NCI-H2107 treated with DMSO at 0.1 percent for 48 hours (cell line): Measurements from ENCODE around the gene PHEX.

Source experiments
- DNase-seq: peaks from one replicate; lab custom pipeline; 2025; ENCODE audit not compliant: unreplicated experiment; lab: John Stamatoyannopoulos, UW

The PHEX gene

DNA sequence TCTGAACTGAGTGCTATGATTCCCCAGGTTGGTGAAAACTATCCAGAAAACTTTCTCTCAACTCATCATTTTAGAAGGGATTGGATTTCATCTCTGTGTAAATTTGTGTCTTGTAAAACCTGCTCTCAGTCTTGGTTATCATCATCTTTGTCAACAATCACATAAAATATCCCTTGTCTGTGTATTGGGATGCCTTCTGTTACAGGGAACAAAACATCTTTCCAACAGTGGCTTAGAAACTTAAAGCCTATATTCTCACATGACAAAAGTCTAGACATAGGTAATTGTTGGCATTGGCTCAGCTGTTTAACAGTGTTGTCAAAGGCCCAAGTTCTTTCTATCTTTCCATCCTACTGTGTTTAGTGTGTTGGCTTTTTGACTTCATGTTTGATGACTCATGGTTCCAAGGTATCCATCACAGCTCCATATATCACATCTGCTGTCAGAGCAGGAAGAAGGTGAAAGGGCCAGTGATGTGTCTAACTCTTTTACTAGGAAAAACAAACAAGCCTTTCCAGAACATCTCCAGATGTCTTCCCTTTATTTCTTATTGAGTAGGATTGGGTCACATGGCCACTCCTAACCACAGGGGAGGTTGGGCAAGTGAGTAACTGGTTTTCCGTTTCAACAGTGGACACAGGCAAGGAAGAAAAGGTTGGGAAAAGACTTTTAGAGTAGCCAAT lies 65.0 kb downstream of the PHEX start:
- no peak for DNase-seq

DNA sequence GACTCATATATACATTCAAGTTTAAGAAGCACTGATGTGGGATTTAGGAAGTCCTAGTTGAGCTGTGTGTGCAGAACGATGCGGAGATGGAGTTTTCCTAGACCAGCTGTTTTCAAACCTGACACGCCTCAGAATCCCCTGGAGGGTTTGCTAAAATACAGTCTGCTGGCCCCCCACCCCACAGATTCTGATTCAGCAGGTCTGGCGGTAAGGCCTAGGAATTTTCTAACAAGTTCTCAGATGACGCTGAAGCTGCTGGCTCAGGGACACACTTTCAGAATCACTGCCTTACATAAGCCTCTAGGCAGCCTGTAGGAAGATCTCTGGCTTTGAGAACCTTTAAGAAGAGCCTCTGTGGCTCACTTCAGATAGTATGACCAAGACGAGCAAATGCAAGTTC lies 73.1 kb downstream of the PHEX start:
- DNase-seq = no peak

DNA sequence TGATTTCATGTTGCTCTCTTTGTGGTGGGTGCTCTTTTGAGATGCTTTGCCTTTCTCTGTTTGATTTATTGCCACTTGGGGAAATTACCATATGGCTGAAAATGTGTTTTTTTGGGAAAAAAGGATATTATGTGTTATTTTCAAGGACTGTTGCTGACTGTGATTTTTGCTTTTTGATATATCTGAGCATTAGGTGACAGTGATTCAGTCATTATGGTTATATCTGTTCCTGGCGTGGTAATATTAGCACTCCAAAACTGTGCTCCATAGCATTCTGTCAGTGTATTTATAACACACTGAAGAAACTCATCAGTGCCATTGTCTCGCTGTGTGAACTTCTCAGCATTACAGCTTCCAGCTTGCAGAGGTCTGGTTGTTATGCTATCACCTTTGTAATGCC lies 73.8 kb downstream of the PHEX start:
- DNase-seq = no peak

DNA sequence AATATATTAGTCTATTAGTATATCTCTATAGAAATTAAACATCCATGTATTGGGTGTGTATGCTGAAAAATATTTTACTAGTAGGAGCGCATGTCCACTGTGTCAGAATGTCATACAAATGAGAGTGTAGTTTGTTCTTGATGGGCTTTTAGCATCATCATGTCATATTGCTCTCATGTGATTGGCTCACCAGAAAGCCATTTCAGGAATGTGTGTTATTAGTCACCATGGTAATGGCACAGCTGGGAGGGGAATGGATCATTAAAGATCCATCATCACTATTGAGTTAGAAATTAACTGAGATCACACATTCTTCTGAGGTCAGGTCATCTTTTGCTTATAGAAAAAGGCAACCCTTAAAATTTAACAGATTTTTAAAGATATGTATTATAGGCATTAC lies 77.3 kb downstream of the PHEX start:
- DNase-seq = no peak

DNA sequence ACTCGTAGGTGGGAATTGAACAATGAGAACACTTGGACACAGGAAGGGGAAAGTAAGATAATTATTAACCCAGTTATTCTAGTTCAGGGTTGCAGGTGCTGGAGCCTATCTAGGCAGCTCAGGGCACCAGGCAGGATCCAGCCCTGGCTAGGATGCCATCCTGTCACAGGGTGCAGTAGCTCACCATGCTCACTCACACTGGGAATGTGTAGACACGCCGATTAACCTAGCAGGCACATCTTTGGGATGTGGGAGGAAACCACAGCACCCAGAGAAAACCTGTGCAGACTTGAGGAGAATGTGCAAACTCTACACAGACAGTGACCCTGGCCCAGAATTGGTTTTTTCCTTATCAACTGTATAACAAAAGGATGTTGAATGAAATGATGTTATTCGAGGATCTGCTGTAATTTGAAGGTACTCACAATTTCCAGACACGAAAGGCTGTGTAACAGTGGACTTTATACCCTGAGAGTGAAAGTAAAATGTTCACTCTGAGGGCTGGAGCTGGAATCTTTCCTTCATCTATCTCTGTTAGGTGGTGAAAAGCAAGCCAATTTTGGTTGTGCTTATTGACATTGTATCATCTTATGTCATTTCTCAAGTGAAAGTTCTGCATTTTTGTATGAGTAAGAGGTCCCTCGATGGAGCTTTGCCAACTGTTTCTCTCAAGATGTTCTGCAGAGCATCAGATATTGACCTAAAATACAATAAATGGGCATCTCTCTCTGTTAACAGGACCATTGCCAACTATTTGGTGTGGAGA lies 78.8 kb downstream of the PHEX start:
- DNase-seq = no peak

DNA sequence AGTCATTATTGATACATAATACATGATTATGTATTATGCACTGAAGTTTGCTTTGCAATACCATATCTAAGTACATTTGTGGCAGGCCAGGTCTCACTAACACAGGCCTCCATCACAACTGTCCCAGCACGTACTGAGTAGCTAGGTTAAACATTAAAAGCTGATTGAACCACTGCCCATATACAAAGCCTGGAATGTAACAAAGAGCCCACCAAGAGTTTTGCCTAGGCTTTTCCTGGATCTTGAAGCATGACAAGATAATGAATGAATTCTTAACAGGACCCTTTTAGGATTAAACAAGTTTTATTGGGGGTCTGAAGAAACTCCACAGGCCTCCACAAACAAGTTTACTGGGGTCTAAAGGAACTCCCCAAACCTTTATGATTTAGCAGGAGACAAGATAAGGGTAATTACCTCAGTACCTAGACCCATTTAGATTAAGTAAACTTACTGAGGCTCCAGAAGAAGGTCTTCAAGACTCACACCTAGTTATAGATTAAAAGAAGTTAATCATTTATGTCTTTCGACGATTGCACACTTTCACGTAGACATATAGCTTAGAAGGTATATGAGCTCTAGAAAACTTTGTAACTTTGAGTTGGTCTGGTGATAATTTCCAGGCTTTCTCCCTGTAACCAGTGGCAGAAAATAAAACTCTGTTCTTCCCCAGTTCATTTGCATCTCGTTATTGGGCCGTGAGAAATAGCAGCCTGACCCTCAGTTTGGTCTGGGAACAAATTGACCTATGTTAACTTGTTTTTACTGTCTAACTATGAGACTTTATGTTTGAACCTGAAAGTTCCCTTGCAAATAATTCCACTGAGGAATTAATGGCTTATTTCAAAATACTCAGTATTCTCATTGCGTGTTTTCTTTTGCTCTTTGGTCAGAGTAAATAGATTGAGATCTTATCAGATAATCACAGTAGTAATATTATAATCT lies 84.8 kb downstream of the PHEX start:
- DNase-seq = no peak

DNA sequence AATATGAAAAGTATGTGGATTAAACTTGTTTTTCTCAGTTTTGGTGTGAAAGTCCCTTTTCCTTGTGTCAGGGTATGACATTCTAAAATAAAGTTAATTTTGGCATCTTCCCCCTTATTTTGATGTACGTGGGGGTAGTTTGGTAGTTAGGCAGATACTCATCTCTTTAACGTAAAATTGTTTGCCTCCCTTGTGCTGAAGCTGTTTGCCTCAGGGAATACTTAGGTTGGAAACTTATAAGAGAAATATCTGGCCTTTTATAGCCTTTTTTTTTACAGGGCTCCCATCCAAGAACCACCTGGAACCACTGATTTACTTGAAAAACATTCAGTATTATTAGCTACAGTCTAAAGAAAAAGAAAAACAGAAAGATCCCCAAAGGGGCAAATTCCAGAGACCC lies 85.5 kb downstream of the PHEX start:
- no peak for DNase-seq

DNA sequence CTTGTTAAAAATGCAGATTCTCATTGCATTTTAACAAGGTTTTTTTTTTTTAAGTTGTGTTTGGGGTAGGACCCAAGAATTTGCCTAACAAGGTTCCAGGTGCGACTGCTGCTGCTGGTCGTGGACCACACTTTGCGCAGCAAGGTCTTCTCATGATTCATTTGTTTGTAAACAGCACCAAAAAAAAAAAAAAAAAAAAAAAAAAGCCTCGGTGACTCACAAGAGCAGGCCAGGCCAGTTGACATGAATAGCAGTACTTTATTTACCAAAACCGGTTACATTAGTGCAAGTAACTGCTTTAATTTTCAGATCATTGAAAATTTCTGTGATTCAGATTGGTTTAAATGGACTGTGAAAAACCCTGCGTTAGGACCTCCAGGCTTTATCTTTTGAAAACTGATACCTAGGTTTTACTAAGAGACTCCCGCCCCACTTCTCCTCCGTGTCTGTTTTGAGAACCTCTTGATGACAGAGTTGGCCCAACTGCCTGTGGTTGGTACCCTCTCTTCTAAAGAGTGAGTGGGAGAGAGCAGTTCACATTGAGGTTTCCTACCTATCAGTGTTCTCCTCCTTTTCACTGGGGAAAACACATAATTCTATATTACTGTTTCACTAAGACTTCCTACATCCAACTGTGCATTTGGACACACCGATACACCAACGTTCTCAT lies 86.2 kb downstream of the PHEX start:
- DNase-seq = peak; percentile 51

DNA sequence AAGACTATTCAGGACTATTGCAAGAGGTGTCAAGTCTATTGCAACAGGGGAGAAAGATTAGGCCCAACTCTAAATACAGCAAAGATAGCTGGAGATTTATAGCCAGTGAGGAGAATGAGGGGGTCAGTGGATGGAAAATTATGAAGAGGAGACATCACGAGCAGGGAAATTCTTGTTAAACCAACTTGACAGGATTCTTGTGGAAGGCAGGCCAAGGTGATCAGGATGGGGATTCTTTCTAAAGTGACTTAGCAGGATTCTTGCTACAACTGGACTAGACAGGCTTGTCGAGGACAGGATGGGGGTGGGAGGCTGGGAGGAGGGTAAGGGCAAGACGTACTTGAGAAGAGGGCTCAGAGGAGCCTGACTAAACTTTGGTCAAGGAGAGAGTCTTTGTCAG lies 89.0 kb downstream of the PHEX start:
- no peak for DNase-seq

DNA sequence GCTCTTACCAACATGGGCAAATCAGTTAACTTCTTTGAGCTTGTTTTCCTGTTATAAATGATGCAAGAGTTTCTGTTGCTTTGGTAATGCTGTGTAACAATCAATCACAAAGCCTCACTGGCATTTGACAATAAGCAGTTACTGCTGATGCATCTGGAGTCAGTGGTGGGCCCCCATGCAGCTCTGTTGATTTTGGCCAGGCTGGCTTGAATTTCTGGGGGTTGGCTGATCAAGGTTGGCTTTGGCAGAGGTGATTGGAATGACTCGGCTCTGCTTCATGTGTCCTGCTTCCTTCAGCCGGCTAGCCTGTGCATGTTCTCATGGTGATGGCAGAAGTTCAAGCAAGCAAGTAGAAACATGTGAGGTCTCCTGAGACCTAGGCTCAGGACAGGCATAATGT lies 90.4 kb downstream of the PHEX start:
- no peak for DNase-seq

DNA sequence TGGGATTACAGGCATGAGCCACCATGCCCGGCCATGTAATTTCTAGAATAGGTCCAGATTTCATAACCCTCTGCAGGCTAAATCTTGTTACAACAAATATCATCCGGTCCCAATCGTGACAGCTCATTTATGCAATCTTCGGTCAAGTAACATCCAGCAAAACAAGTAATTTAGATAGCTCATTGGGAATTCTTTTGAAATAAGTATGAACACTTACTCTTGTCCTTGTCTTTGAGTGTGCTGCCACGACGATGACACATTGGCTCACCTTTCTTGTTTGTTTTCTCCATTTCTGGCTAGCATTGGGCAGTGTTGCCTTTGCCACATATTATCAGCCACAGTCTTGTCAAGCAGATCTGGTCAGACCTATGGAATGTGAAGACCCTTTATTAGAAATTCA lies 92.0 kb downstream of the PHEX start:
- DNase-seq = no peak

DNA sequence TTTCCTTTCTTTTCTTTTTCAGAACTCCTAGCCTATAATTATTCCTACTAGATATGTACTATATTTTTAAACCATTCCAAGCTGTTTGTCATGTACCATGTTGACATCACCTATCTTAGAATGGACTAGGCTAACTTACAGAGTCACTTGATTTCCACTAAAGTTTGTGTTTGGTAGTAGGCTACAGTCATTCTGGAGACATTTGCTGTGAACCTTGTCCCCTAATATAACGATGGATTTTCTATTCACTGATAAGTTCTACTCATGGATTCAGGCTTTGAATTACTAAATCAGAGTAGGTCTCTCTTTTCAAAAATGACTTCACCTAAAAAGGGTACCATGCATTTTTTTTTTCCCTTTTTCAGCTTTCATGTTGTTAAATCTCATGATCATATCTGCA lies 93.4 kb downstream of the PHEX start:
- no peak for DNase-seq

DNA sequence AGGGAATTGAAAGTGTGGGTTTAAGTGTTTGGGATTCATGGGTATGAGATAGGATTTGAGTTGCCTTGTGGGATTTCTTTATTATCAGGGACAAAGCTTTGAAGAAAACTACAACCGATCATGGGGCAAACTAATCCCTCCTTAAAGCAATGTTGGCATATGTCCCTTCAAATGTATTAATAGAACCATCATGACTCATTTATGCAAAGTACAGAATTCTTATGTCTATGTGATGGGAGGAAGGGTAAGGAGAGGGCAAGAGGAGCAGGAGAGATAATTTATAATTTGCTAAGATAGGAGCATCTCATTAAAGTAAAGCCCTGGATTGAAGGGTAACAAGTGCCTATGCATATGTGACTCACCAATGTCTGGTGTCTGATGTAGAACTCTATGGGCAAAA lies 94.2 kb downstream of the PHEX start:
- no peak for DNase-seq

DNA sequence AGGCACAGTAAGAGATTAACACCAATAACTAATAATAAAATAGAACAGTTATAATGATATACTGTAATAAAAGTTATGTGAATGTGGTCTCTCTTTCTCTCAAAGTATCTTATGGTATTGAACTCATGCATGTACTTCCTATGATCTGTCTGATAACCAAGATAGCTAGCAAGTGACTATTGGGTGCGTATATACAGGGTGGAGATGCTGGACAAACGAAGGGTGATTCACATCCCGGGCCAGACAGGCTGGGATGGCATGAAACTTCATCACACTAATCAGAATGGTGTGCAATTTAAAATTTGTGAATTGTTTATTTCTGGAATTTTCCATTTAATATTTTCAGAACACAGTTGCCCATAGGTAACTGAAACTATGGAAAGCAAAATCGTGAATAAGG lies 96.8 kb downstream of the PHEX start:
- DNase-seq = no peak

DNA sequence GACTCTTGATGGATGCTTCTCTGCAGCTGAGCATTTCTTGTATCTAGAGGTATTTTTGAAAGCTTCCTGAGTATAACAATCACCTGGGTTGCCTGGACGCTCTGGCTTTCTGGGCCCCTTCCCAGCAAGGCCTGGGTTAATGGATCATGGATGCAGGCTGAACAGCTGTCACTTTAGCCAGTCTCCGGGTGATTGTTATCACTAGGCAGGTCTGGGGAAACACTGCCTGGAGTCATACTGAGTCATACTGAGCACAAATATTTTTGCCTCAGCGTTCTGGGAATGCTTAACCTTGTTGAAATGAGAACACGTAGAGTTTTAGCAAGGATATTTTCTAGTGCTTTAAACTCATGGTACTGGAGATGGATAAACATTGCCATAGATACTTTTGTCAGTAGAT lies 102.6 kb downstream of the PHEX start:
- DNase-seq = no peak

DNA sequence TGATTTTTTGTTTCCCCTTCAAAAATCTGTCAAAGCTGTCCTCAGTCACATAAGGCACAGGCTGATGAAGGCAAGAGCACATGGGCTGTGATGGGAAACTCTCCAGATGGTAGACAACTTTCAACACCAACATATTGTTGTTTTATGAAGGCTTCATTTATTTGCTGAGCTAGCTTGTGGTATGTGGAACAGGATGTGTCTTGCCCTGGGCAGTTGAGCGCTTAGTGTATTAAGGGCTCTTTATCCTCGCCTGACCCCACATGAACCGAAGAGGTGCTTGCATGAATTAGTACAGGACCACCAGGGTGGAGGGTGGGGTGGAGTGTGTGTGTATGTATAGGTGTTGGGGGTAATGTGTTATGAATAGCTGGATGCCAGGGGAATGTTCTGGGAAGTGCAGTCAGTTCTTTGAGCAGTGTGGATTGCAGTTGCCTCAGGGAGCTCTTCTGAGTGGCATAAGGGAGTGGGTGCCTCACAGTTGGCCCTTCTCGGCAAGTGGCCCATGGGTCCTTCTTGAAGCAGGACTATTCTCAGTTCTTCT lies 103.1 kb downstream of the PHEX start:
- no peak for DNase-seq

DNA sequence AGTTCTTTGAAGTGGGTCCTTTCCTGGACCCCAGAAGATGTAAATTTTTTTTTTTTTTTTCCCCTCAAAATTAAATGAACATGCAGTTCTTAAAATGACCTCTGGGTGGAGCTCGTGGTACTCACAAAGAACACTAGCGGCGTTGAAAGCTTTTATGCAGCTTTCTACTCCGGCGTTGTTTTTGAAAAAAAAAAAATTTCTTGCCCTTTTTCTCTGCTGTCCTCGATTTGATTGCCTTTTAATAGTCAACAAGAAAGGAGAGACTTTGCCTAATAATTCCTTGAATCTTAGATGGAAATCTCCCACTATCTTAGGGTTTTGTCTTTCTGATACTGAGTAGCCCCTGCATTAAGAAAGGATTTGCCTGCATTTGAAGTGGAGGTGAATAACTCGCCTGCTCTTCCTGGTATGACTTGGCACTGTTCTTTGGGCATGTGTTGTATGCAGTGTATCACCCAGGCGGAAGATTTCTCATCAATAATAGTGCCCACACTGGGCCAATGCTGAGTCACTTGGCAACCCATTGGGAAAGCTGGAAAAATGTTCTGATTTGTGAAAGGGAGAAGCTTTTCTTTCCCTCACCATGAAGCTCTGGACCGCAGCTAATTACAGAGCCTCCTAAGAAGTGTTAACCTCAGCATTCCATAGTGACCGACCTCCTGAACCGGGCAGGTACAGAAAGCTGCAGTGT lies 104.0 kb downstream of the PHEX start:
- DNase-seq = peak; percentile 73

DNA sequence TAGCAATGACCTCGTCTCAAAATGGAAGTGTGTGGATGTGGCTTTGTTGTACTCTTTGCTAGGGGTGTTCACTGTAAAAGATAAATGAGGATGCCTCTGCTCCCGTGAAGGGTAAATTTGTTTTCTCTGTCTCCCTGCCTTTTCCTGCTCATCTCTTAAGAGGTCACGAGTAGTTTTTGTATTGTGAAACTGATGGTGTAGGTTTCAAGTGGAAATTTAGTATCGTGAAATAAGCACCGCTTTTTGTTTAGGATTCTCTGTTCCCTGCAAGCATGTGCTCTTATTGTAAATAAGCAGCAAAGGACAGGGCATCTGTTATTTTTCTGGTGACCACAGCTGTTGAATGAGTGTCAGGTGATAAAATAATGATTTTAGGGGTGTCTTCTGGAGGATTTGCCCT lies 104.6 kb downstream of the PHEX start:
- peak; percentile 46 for DNase-seq

DNA sequence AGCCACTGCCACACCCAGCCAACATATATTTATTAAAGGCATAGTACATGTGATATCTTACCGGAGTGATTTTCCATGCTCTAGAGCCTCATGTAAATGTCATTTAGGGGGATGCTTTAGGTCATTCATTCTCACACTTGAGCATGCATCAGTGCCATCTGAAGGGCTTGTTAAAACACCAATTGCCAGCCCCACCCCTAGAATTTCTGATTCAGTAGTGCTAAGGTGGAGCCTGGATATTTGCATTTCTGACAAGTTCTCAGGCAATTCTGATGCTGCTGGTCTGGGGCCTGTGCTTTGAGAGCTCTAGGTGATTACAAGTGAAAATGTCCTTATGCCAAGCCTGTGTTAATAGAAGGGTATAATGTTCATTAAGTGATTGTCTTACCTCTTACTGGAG lies 107.7 kb downstream of the PHEX start:
- peak; percentile 81 for DNase-seq

DNA sequence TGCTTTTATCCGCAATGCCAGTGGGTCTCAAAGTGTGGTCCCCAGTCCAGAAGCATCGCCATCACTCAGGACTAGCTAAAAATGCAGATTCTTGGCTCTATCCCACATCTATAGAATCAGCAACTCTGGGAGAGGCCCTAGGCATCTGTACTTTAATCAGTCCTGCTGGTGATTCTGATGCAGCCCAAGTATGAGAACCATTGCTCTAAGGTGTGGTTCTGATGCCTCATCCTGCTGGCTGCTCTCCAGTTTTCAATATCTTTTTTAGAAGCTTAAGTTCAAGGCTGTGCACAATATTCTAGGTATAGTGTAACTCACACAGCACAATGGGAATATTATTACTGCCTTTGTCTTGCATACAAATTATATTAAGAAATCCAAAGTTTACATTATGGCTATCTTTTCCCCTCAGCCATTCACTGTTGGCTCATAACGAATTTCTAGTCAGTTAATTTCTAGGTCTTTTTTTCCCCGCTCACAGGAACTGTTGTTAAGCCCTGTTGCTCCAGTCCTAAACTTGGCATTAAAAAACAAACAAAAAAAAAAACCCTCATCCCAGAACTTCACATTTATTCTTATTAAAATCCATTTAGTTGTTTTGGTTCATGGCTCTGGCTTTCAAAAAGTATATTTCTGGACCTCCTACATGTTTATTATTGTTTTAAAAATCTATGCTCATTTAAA lies 109.1 kb downstream of the PHEX start:
- no peak for DNase-seq
